HK-2 (cell line): Measurements from ENCODE around the gene WDFY2.

Experiments
- DNase-seq: peaks from one replicate; pipeline ENCODE4 v3.0.0-alpha.2; 2018; ENCODE audit not compliant: unreplicated experiment

Gene WDFY2

DNA sequence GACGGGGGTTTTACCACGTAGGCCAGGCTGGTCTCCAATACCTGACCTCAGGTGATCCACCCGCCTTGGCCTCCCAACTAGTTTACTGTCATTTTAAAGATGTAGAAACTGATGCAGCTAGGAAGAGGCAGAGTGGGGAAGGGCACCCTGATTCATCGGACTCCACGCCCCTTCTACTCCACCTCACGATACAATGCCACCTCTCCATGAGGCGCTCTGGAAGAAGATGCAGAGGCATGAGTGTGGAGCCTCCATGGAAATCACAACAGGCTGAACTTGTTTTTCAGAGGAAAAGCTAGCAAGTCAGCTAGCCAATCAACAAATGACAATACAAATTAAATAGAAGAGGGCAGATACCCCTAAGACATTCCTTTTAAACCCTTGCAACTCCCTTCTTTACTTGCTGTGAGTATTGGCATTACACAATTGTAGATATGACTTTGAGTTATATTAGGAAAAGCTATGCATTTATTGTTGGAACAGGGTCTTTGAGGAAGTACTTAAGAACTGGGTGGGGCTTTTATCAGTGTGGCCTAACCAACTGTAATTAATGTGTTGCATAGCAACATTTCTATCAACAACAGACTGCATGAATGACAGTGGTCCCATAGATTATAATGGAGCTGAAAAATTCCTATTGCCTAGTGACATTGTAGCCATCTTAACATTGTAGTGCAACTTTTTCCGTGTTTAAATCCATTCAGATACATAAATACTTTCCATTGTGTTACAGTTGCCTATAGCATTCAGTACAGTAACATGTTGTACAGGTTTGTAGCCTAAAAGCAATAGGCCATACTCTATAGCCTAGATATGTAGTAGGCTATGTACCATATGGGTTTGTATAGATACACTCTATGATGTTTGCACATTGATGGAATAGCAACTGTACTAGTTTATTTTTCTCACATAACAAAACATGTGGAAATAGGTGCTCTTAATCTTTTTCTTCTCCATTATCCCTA is 17.6 kb downstream of the WDFY2 start:
- DNase-seq = no peak

DNA sequence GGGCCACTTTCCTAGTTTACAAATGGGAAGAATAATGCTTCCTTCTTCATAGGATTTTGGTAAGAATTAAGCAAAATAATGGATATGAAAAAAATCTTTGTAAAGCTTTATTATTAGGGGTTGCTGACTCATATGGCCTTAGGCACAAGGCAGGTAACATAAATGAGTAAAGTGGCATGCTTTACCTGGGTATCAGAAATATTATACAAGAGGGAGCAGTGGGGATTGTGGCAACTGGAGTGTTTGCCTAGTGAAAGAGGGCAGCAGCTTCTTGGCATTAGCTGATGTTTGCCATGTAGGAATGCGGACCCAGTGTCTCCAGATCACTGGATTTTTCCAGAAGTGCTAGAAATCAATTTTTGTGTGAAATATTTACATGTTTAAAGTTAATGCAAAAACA is 19.5 kb downstream of the WDFY2 start:
- DNase-seq = no peak

GRCh38 chr13:51605698-51606097 is 21.4 kb downstream of the WDFY2 start:
- no peak for DNase-seq

DNA sequence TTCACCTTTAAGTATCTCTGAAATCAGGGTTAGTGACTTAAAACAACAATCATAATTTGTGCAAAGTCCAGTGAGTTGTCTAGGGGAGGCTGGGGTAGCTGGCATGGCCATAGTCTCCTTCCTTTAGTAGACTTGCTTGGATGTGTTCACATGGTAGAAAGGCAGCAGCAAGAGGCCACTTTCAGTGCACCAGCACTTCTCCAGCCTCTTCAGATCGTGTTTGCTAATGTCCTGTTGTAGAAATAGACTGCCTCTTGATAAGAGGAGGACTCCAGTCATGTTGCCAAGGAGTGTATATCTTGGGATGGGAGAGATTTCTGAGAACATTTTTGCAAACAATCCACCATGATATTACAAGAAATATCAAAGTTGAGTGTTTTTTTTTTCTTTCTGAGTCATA is 22.9 kb downstream of the WDFY2 start:
- no peak for DNase-seq

DNA sequence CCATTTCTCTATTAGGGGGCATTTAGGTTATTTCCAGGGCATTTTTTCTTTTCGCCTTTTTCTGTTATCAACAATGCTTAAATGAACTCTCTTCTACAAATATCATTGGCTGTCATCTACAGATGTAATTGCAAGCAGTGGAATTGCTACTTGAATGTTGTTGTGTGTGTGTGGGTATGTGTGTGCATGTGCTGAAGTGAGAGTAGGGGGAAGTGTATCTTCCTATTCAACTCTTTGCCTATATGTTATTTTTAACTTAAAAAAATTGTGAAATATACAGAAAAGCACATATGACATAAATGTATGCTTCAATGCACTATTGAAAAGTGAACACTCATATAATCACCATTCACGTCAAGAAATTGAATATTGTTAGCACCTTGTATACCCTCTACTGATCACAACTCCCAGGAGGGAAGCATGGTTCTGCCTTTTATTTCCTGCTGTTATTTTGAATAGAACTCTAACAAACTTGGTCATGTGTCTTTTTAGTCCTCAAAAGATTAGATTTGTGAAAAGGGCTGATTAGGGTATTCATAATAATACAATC is 24.7 kb downstream of the WDFY2 start:
- no peak for DNase-seq

DNA sequence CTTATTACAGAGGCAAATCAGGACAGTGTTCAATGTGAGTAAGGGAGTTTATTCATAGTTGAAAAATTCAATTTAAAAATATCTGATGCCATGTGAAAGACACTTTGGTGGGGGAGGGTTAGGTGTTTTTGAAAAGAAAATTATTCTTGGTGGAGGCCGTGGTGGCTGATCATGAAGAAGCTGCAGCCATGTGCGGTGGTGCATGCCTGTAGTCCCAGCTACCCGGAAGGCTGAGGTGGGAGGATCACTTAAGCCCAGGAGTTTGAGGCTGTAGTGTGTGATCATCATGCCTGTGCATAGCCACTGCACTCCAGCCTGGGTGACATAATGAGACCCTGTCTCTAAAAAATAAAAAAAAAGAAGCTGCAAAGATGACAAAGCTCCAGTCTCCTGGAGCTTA is 28.6 kb downstream of the WDFY2 start:
- DNase-seq = no peak

- DNase-seq = no peak
Measured at GRCh38 chr13:51613535-51613934, 29.3 kb downstream of the WDFY2 start.

DNA sequence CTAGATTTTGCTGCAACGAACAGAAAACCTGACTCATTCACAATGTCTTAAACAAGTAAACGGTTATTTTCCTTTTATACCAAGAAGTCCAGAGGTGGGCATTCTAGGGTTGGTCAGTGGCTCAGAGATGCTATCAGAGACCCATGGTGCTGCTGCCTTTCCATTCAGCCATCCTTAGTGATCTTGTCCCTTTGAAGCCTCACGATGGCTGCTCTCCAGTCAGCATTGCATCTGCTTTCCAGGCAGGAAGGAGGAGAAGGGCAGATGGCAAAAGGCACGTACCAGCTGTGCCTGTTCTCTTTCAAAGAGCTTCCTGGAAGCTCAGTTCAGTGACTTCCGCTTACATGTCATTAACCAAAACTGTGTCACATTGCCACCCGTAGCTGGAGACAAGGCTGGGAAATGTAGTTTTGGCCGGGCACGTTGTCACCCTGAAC is 30.1 kb downstream of the WDFY2 start:
- no peak for DNase-seq

DNA sequence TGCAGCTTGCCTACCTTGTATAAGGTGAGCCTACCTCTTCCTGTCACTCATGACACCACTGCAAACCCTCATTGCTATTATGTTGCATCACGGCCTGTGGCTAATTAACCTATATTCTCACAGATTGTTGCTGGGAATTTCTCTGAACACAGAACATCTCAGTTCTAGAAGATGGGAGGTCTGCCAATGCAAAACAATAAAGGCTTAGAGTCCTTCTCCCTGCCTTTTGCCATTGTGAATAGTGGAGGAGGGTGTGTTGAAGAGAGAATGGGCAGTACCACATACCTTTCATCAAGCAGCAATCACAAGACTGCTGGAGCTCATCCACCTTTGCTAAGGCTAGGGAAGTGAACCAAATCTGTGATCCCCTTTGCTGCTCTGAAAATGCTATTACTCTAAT is 34.4 kb downstream of the WDFY2 start:
- DNase-seq = no peak

GRCh38 chr13:51619614-51620013 is 35.4 kb downstream of the WDFY2 start:
- DNase-seq = no peak

- no peak for DNase-seq
Measured at GRCh38 chr13:51620165-51620983, 36.1 kb downstream of the WDFY2 start.

- no peak for DNase-seq
Measured at GRCh38 chr13:51621602-51622001, 37.3 kb downstream of the WDFY2 start.

DNA sequence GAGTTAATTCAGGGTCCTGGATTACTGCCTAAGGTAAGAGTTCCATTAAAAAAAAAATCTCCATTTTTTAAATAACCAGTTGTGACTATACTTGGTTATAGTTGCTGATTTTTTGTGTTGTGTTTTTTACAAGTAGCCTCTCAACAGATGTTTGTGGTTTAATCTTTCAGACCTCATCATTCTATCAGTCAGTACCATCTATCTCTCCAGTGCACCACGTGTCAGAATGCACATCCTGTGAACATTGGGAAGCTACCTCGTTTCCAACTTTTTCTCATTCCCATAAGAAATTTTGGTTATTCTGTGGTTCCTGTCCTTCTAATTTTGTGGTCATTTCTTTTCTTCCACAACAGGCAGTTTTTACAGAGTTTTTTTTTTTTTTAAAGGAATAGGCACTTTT is 39.2 kb downstream of the WDFY2 start:
- DNase-seq = no peak

DNA sequence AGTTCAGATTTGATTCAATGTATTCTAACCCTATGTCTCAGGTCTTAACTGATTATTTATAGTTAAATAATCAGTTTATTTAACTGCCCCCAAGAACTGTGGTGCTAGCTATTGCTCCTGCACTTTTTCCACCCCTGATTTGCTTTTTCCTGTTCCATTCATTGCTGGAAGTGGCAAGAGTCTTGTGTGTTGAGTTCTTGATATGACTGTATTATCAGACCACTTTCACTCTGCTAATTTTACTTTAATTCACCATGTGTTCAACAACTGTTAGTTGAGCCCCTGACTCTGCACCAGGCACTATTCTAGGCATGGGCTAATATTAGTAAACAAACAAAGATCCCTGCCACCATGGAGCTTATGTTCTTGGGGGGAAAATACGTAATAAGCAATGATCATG is 39.9 kb downstream of the WDFY2 start:
- no peak for DNase-seq

DNA sequence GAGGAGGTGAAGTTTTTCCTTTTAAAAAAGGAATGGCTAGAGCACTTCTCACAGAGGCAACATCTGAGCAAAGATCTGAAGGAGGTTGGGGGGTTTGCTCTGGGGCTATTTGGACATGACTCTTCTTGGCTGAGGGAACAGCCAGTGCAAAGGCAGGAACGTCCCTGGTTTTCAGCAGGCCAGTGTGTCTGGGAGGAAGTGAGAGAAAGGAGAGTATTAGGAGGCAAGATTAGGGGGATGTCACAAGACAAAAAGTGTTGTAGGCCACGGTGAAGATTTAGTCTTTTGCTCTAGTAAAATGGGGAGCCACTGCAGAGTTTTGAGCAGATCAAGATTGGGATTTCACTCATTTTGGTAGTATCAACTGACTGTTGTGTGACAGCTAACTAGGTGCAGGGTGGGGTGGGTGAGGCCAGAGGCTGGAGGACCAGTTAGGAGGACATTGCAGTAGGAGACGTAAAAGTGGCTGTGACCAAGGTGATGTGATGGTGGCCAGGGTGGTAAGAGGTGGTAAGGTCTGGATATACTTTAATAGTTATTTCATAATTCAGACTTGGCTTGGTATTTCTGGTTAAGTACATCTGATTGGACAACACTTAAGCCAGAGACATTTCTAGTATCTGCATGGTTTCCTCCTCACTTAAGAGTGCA is 40.6 kb downstream of the WDFY2 start:
- DNase-seq = no peak

GRCh38 chr13:51625555-51626345 is 41.5 kb downstream of the WDFY2 start:
- no peak for DNase-seq

DNA sequence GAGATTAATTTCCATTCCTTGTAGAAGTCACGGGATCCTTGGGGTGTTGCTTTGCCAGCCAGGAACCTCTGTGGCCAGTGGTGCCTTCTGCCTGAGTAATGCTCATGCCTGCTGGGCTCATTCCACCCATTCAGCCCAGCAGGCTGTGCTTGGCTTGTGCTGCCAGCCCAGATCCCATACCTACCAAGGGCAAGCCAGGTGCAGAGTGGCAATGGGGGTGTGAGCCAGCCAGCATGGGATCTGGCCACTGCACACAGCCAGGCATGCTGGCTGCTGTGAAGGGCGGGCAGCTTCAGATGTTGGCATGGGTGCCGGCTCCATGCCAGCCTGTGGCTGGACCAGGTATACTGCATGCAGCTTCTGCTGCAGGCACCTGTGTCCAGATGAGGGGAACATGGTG is 42.5 kb downstream of the WDFY2 start:
- DNase-seq = no peak

DNA sequence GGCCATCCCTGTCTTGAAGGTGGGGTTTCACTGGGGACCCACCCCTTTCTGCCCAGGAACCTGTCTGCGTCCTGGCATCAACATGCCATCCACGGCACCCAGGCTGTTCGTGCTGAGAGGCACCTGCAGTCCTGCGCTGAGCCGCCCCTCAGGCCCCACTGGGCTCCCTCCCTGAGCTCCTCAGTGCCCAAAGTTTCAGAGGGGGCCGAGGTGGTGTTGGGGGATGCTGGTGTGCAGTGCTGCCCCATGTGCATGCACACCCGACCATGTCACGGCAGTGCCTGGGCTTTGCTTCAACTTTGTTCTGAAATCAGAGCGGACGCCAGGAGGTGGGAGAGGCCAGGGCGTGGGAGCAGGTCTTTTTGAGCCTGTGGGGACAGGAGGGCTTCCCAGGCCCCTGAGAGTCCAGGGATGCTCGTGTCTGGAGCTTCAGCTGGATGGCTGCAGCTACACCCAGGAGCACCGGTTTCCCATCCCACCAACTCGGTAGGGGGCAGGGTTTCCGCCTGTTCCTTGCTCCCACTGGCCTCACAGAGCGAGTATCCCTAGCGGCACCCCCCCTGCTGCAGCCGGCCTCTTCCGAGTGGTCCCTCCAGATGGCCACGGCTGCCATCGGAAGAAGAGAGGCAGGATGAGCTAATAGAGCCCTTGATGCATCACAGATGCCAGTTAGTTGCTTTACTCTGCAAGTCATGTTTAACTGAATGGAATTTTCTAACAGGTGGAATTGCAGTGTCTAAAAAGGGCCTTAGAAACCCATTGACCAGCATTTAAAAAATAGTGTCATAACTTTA is 44.0 kb downstream of the WDFY2 start:
- no peak for DNase-seq

DNA sequence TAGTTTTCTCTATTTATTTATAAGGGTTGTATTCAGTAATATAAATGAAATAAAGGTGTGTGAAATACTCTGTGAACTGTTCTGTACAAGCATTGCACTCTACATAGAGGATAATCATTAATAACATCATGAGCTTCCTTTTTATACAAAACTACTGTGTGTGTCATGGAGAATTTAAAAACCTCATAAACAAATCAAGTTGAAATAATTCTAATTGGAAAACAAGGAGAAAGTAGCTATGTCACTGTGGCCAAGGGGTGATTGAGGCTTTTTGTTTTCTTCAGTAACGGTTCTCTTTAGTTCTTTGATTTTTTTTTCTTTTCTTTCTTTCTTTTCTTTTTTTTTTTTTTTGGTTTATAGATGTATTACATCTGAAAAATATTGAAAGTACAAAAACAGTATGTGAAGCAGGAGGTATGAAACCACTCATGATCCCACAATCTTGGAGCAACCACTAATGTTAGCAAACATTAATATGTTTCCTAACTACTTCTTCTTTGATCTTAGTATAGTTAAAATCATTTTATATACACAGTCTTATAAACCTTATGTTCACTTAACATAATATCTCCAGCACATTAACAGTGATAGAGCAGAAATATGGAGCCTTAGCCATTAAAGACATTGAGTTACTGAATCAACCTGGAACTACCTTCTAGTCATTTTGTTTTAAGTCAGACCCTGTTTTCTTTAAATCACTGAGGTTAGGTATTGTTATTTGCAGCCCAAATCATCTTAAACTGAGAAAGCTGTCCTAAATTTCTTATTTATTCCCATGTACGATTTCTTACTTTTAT is 45.4 kb downstream of the WDFY2 start:
- DNase-seq = no peak

GRCh38 chr13:51630288-51630615 is 46.0 kb downstream of the WDFY2 start:
- no peak for DNase-seq
